Measurements from ENCODE around the gene TPRG1.

The TPRG1 gene

GRCh38 chr3:189363590-189364255 lies 192.0 kb downstream of the TPRG1 start:
- DNase-seq, result no peak

GRCh38 chr3:189365609-189366564 lies 194.1 kb downstream of the TPRG1 start:
- no peak for DNase-seq

GRCh38 chr3:189368384-189368783 lies 196.6 kb downstream of the TPRG1 start:
- no peak for DNase-seq

DNA sequence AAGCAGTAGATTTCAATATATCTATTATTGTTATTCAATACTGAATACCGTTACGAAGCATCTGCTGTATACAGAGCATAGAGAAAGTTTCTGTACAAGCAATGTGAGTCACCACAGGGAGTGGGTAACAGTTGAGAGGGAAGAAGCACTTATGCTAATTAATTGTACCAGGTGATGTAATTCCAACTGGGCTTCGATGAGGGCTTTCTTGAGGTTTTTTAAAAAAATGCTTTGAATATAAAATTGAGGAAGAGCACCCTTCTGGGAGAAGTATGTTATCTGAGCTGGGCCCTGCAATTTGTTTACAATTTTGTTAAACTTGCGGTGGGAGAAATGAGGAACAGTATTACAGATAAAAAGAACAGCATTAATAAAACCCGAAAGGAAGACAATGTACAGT lies 197.9 kb downstream of the TPRG1 start:
- no peak for DNase-seq

DNA sequence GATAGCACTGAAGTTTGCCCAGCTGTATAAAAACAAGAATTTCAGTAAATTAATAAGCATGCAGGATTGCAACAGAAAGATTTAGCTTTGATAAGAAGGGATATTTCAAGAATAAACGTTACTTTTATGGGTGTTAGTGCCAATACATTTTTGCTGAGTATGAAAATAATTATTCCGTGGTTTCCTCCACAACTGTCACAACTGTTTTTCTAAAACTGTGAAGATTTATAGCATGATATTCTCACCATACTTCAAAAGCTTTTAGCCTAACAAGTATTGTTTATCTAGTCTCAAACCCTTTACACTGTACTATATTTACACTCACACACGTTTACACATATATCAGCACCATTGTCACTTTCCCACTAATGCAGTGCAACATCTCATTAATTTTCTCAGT lies 200.5 kb downstream of the TPRG1 start:
- no peak for DNase-seq
